GM18951 (cell line): ENCODE results near the gene CCNG2.

Source experiments
- POLR2A ChIP-seq: IDR thresholded peaks from 4 replicates; pipeline ENCODE4 v1.6.1; 2011; ENCODE audit warnings: mild to moderate bottlenecking; ENCODE audit not compliant: insufficient read length, insufficient read depth; ENCODE audit errors: extremely low read depth
- in situ Hi-C: fragments of 300-500 bp; cut with MboI; formaldehyde crosslinking; loops from one replicate; pipeline ENCODE4 v1.12.0; 2022; ENCODE audit warnings: low sequenced_read_pairs, mixed read lengths, inconsistent platforms; ENCODE audit not compliant: unreplicated experiment

Gene CCNG2

GRCh38 chr4:77204621-77205020 lies 47.6 kb downstream of the CCNG2 start:
- in situ Hi-C loops = loop anchor here (10.0 to 25.0 kb wide), 3 partner anchors 110 to 442 kb away; no protein-coding TSS in a partner anchor
- no peak for TF ChIP-seq POLR2A

DNA sequence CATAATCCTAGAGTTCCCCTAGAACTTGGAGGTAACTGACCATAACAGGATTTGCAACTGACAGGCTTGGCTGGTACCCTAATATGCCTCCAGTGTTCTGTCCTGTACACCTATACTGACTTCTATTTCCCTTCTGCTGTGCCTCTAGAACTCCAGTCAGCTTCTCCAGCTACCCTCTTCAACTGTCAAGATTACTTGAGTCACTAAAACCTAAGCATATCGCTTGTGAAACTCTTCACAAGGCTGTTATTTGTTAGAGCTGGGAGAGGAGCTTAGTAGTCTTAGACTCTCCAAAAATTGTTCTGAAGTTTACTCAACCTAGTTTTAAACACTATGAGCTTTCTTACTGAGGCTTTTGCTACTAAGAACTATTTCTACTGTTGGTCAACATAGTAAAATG lies 52.0 kb downstream of the CCNG2 start:
- in situ Hi-C loops = loop anchor here (10.0 to 25.0 kb wide), 3 partner anchors 114 to 447 kb away; no protein-coding TSS in a partner anchor
- no peak for TF ChIP-seq POLR2A

- no peak for TF ChIP-seq POLR2A
- in situ Hi-C loops = loop anchor here (10.0 to 25.0 kb wide), 3 partner anchors 115 to 448 kb away; no protein-coding TSS in a partner anchor
Observed at GRCh38 chr4:77209936-77210335, 52.9 kb downstream of the CCNG2 start.

- in situ Hi-C loops = loop anchor here (25.0 kb wide), 1 partner anchor 453 kb away; no protein-coding TSS in a partner anchor
- no peak for TF ChIP-seq POLR2A
Observed at GRCh38 chr4:77215107-77215506, 58.1 kb downstream of the CCNG2 start.

DNA sequence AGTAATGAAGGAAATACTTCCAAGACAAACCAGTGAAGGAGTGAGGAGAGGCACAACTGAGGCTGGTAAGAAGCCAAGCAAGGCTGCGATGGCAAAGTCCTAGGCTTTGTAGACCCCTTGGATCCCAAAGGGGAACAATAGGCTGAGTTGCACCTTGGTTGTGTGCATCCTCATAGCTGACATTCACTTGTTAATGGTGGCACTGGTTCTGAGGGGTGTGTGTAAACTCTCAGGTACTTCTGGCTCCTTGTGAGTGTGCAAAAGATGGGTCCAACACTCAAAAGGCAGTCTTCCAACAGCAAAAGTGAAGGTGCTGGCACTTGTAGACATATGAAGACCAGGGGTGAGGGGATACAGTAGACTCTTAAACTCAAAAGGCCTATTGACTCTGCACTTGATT lies 60.5 kb downstream of the CCNG2 start:
- in situ Hi-C loops = loop anchor here (25.0 kb wide), 1 partner anchor 455 kb away; no protein-coding TSS in a partner anchor
- no peak for TF ChIP-seq POLR2A

GRCh38 chr4:77219266-77219665 lies 62.3 kb downstream of the CCNG2 start:
- no peak for TF ChIP-seq POLR2A
- in situ Hi-C loops = loop anchor here (25.0 kb wide), 1 partner anchor 457 kb away; no protein-coding TSS in a partner anchor
